Brain pericyte (primary cell): ENCODE measurements around the gene PAPSS2.

Source experiments
- DNase-seq: peaks from one replicate; pipeline ENCODE4 v3.0.0-alpha.2; 2012; ENCODE audit warnings: low read depth, low spot score

Gene PAPSS2

DNA sequence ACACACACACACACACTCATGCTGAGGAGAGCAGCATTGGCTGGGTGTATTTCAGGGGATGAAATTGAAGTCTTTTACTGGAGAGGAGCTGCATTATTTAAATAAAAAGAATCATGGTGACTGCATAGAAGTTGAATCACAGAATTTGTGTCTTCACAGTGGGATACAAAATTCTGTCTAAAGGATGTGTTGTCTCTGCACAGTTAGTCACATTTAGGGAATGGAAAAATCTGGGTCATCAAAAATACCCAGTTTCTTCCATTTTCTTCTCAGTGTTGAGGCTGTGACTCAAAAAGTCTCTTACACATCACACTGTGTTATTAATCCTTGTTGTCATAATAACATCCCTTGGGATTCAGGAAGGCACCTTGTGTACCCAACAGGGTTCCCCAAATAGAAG is 10.9 kb downstream of the PAPSS2 start:
- DNase-seq = no peak

DNA sequence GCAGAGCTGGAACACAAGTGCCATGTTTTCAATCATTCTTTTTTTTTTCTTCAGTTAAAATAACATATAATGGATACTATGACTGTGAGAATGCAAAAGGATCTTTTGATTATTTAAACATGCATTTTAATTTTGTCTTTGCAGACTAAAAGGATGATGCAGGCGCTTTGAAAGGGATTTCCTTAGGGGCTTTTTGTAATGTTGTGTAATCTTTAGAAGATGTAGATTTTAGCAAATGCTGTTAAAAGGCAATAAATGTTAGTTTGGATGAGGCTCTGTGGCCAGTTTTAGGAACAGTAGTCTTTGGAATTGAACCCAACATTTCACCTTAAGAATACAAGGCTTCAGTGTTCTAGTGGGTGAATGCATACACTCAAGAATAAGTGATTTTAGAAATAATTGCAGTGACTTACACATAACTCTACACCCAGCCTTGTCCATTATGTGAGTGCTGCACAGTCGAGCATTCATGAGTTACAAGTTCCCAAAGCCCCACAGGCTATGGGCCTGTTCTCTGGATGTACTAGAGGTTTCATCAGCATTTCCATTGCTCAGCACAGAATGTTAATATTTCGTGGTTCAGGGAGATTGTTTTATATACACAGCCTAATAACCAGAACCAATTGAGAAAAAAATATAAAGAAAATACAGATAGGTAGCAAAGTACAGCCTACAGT is 11.6 kb downstream of the PAPSS2 start:
- no peak for DNase-seq

DNA sequence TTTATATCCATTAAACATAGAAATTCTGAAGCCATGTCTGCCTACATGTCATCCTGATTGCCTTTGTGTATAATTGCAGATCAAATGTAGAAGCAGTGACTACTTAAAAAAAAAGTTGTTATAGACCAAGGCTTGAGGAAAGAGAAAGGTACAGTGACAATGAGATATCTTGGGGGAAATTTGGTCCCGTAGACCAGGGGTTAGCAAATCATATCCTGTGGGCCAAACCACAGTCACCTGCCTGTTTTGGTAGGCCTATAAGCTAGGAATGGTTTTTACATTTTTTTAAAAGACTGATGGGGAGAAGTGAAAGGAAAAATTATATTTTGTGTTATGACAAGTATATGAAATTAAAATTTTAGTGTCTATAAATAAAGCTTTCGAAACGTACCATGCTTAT is 12.9 kb downstream of the PAPSS2 start:
- DNase-seq = no peak

DNA sequence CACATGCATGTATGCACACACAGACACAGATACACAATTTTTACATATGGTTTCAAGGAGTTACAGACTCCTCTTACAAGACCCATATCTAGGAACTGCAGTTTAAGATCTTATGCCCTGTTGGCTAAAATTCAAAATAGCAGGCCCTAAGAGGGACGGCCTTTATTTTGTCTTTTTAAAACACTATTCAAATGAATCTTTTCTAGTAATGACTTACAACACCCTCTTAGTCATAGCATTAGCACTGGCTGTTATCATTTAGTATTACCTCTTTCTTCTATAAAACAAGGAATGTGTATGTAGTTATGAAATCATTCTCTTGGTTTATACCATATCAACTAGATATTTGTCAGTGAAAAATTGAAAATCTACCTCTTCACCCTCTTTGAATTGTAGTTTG is 15.3 kb downstream of the PAPSS2 start:
- no peak for DNase-seq

DNA sequence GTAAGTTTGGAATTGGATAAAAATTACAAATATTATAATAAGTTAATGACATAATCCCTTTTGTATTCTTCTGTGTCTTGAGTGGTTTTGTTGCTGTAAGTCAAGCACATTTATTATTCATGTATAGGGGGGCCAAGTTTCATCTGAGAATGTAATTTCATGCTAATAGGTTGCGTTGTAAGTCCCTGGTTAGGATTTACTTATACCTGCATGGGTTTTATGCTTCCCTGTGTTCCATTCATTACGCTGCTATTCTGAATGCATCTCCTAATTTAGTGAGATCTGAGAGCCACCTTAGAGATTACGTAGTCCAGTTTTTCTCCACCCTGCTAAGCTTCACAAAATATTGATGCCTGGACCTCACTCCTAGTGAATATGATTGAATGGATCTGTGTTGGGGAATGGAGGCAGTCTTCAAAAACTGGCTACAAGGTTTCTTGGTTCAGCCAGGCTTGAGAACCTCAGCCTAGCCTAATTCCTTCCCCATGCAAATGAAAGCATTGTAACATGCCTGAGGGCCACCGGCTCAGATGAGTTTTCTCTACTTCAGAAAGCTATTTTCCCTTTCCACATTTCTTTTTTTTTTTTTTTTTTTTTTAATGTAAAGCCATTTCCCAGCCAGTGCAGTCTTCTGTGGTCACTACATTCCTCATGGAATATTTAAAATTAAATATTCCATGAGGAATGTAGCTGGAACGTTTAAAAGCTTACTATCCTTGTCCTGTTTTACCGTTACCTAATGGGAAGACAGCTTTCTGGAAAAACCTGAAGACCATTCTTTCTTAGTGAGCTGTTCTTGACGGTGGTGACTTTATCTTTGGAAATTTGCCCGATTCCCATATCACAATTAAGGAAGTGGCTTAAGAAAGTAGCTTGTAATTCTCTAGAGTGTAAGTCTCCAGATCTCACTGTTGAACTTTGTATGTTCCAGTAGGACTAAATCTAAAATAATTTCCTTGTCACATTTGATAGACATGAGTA is 16.0 kb downstream of the PAPSS2 start:
- DNase-seq = no peak

DNA sequence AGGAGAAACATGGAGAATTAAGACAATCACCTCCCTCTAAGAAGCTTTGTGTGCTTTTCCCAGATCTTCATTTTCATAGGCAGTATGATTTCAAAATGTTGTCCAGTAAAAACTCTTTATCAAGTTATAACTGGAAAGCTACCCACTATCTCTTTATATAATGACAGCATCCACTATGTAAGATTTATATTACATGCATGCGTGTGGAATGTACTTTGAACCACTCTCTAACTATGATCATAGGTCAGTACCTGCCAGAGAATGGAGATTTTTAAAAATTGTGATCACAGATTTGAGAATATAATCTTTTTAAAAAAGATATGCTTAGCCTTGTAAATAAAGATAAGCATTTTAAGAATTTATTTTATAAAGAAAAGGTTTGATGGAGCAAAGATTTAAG is 17.9 kb downstream of the PAPSS2 start:
- no peak for DNase-seq

DNA sequence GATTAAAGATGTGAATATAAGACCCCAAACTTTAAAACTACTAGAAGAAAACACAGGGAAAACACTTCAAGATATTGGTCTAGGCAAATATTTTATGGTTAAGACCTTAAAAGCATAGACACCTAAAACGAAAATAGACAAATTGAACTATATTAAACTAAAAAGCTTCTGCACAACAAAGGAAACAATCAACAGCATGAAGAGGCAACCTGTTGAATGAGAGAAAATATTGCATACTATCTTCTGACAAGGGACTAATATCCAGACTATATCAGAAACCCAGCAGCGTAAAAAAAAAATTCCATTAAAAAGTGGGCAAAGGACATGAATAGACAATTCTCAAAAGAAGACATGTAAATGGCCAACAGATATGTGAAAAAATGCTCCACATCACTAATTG is 18.6 kb downstream of the PAPSS2 start:
- no peak for DNase-seq

DNA sequence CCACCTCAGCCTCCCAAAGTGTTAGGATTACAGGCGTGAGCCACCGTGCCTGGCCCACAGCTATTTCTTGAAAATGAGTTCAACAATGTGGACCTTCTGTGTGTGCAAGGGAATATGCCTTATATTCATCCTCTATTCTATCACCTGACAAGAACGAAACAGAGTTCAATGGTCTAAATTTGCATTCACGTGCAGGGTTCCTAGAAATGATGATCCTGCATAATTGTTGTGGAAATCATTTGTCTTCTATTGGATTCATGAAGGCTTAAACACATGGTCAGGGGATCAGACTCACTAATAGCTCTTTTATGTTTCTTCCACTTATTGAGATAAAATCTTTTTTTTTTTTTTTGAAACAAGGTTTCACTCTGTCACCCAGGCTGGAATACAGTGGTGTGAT is 23.7 kb downstream of the PAPSS2 start:
- DNase-seq = no peak

DNA sequence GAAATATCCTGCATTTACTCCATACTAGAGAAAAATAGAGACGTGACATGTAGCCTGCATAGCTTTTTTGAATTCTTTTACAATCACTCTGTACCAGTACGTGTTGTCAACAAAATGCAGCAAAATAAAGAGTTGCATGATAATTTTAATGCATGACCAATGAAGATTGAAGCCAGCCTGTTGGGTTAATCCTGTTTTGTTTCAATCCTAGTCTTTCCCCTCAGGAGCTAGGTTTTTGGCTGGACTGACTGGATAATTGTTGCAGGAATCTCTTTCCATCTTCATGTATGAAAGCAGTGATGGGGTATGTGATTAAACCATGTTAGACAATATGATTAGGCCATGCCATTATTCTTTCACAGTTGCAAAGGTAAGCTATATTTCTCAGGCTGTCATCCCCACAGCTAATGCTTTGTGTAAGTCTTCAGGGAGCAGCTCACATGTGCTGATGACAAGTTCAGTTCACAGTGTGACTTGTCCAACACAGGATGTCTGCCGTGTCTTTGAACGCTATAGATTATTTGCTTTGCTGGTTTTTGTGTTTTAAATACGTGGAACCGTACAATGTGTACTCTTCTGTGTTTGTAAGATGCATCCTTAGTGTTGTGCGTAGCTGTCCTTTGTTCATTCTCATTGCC is 24.4 kb downstream of the PAPSS2 start:
- no peak for DNase-seq

DNA sequence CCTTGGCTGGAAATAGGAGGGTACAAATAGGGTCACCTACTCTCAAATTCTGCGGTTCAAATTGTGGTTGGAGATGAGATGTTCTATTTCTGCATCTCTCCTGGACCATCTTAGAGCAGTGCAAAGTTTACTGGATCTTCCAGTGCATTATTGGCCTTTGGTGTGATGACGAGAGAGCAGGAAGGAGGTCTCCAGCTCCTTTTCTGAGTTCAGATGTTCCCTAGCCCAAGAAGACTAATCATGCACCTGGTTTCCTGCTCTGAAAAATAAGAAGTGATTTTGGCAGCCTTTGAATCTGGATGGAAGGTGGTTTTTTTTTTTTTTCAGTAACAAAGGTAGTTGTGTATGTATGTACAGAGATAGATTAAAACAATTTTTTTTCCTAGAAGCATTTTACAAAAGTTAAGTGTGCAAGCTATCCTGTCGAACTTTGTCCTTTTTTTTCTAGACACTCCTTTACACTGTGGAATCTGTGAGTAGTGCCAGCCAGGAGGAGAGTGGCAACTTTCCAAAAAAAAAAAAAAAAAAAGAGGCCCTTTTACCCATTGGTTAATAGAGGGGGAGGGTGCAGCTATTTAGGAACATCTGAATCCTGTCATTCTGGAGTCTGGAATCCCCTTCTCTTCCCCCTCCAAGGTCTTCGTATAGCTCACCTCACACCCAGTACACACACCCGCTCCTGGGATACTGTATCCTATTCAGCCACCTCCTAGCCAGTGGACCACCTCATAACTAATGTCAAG is 26.3 kb downstream of the PAPSS2 start:
- DNase-seq = no peak

DNA sequence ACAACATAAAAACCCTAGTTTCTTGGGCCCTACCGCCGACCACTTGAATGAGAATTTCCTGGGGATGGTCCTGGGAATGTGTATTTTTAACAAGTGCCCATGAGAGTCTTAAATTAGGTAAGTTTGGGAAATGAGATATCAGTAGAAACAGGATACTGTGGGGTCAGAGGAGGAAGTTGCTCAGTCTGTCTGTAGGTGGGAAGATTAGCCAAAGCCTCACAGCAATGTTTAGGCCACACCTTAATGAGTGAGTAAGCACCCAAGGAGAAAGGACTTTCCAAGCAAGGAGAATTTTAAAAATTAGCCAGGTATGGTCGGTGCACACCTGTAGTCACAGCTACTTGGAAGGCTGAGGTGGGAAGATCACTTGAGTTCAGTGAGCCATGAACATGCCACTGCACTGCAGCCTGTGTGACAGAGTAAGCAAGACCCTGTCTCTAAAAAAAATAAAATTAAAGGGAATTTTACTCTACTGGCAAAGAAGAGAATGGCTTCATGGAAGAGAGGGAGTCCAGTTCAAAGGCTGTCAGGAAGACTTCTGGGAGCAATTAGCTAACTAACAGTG is 31.9 kb downstream of the PAPSS2 start:
- no peak for DNase-seq

DNA sequence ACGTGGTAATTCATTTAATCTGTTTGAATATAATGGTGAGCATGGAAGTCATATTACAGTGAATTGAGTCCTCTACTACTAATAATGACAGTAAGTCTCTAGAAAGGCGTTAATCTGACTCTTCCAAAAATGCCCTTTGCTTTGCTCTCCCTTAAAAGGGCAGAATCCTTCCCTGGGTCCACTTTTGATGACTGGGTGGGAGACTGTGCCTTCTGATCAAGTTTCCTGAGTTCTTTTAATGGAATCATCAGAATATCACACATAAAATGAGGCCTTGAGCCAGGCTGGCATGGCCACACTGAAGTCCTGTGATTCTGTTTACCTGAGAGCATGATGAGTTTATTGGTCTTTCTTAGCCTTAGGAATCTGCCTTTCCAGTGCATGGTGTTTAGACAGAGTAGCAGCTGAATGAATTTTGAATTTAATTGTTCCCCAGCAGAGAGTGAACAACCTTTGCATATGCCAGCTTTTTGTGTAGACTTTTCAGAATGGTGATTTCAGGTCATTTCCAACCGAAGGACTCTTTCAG is 33.3 kb downstream of the PAPSS2 start:
- no peak for DNase-seq

DNA sequence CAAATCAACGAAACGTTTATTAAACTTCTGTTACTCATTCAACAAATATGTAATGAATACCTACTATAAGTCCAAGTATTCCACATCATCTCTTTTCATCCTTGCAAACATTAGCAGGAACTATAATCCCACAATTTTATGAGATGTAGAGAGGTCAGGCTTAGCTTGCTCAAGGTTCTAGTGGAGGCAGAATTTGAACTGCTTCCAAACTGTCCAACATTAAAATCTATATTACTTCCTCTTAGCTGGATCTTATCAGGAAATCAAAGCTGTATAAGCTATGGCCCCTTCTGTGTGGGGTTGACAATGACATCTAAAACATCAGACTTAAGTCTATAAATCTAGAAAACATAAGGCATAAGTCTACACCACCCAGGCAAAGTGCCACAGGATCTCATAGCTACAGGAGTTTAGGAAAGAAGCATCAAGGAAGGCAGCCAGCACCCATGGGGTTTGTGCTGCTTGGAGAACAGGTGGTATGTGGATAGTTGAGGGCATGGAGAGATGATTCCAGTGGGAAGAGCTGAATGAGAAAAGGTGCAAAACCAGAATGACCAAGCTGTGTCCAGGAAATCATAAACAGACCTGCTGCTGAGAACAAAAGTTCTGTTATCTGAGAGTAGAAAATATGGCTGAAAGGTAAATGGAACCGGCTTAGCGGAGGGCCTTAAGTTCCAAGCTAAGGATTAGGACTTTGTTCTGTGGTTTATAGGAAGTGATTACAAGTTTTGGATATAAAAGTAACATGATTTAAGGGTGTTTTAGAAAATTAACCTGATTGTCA is 34.5 kb downstream of the PAPSS2 start:
- DNase-seq = no peak

DNA sequence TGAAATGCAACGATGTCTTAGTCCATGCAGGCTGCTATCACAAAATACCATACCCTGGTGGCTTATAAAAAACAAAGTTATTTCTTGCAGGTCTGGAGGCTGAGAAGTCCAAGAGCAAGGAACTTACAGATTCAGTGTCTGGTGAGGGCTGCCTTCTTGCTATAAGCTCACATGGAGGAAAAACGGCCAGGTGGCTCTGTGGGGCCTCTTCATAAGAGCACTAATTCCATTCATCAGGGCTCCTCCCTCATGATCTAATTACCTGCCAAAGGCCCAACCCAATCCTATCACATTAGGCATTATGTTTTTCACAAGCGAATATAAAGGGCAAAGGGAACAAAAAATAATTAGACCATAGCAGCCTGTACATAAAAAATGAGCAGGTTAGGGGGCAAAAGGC is 35.4 kb downstream of the PAPSS2 start:
- no peak for DNase-seq

DNA sequence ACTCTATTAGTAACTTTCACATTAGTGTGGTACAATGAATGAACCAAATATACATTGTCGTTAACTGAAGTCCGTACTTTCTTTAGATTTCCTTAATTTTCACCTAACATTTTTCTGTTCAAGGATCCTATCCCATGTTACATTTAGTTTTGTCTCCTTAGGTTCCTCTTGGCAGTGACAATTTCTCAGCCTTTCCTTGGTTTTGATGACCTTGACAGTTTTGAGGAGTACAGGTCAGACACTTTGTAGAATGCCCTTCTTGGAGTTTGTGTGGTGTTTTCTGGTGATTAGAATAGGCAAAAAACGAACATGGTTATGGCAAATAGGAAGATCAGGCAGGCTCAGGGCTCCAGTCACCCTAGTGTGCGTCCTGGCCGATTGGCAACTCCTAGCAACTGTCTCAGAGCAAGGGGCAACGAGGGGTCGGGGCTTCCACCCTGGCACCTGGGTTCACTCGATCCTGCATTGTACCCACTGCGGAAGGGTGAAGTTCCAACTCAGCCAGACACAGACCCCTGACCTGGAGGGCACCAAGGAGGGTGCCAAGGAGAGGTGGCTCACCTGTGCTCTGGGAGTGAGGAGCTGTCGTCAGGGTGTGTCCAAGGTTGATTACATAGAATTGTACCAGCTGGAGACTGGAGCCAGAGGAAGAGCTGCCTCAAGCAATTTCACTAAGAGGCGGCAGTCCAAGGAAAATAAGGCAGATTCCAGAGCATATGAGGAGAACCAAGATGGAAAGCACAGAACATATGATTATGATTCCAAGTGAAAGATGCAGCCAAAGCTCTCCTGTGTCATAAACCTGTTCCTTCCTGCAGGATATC is 37.5 kb downstream of the PAPSS2 start:
- DNase-seq = no peak

DNA sequence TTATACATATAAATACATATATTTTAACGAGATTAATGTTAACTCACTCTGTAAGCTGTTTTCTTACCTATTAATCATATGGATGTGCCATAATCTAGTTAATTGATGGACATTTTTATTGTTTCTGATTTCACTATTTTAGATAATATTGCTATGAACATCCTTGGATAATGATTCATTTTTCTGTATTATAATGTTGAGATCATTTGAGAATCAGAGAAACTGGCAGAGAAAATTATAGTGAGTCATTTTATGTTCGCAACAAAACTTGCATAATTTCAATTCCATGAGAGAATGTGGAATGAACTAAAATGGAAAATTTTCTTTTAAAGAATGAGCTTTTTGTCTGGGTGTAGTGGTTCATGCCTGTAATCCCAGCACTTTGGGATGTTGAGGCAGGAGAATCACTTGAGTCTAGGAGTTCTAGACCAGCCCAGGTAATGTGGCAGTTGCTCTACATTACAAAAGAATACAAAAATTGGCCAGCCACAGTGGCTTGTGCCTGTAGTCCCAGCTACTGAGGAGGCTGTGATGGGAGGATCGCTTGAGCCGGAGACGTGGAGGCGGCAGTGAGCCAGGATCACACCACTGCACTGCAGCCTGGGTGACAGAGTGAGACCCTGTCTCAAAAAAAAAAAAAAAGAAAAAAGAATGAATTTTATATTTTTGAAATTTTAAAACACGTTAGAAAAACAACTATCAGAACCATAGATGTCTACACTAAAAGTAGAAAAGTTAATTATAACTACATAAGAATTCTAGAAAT is 40.5 kb downstream of the PAPSS2 start:
- no peak for DNase-seq

DNA sequence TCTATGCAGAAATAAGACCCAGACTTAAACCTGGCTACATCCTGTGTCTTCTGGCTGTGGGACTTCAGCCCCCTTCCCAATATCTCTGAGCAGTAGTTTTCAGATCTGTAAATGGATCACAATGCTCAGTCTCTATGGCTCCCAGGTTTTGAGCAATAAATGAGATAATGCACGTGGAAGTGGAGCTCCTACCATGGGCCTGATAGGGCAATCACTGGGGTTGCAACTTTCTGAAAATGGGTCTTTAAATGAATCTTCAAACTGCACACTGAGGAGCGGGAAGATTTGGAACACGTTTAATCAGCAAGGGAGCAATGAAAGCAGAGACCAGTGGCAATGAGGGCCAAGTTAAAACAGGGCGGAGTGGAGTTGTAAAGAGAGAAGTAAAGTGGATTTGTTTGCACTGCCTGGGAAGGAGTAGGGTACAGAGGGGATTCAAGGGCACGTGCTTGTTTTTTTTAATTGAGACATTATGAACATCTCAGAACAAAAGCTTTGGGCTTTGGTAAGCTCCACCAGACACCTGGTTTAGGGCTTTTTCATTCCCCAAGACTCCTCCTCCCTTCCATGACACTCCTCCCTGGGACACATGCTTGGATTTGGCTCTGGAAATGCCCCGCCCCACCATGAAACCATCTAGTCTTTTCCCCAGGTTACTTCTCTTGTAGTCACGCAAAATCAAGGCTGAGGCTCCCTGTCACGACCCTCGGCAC is 42.7 kb downstream of the PAPSS2 start:
- no peak for DNase-seq

DNA sequence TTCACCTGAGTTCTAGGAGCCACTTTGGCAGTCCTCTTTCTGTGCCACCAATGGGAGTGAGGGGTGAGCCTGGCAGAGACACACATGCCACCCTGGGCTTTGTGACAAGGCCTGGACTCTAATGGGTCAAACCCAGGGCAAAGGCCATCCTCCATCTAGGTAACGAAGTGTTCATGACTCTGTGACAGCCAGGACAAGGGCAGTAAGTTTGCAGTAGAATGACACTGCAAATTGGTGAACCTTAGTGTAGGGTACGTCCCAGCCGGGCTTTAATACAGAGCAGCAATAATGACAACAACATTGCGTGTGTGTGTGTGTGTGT is 43.3 kb downstream of the PAPSS2 start:
- DNase-seq = no peak
